HG02981 (cell line): Measurements from ENCODE around the gene GCAT.

Experiments used
- ATAC-seq: cut with Tn5 transposase; IDR thresholded peaks from one replicate; pipeline ENCODE4 v1.9.1; 2021; ENCODE audit warnings: mild to moderate bottlenecking, moderate library complexity; ENCODE audit not compliant: unreplicated experiment

The GCAT gene

GRCh38 chr22:37806409-37807333, 1.1 kb upstream of the GCAT start:
- no peak for ATAC-seq

- ATAC-seq: no peak
Measured at GRCh38 chr22:37808294-37808657, 542 bp downstream of the GCAT start.

DNA sequence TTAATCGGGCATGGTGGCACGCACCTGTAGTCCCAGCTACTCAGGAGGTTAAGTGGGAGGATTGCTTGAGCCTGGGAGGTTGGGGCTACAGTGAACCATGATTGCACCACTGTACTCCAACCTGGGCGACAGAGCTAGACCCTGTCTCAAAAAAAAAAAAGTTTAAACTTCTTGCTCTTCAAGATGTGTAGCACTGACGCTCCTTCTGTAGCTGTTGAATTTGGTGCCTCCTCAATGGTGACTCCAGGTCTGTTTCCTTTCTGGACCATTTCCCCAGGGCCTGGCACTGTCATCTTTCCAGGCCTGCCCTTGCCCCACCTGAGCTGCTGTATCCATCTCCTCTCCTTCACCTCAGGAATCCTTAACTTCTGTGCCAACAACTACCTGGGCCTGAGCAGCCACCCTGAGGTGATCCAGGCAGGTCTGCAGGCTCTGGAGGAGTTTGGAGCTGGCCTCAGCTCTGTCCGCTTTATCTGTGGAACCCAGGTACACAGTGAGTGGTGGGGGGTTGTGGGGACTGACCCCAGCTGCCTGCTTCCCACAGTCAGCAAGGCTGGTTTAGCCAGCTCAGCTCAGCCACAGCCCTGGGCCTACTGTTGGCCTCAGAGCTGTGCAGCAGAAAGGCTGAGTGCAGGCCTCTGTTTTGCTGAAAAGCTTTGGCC, 2.1 kb downstream of the GCAT start:
- no peak for ATAC-seq

- ATAC-seq: no peak
Measured at GRCh38 chr22:37811867-37812266, 4.1 kb downstream of the GCAT start.

DNA sequence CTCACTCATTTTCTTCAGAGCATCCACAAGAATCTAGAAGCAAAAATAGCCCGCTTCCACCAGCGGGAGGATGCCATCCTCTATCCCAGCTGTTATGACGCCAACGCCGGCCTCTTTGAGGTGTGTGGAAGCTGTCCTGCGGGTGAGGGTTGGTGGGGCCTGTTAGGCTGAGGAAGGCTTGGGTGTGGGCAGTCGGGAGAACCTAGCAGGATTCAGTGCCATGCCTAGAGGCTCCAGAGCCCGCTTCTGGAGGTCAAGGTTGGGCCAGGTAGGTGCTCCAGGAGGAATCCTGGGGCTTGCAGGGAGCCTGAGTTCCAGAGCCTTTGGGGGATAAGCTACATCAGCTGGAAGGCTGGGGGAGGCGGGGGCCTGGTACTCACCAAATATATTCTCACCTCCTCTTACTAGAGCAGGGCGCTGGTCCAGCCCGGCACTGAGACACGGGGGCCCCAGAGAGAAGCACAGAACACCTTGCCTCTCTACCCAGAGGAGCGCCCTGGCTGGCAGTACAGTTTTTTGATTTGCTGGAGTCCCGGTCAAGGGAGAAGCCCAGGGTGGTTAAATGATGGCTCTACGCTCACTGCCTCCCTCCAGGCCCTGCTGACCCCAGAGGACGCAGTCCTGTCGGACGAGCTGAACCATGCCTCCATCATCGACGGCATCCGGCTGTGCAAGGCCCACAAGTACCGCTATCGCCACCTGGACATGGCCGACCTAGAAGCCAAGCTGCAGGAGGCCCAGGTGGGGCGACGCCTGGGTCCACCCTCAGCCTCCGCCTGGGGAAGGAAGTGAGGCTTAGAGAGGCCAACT, 5.3 kb downstream of the GCAT start:
- ATAC-seq: no peak

- no peak for ATAC-seq
Measured at GRCh38 chr22:37815593-37815992, 7.9 kb downstream of the GCAT start.

DNA sequence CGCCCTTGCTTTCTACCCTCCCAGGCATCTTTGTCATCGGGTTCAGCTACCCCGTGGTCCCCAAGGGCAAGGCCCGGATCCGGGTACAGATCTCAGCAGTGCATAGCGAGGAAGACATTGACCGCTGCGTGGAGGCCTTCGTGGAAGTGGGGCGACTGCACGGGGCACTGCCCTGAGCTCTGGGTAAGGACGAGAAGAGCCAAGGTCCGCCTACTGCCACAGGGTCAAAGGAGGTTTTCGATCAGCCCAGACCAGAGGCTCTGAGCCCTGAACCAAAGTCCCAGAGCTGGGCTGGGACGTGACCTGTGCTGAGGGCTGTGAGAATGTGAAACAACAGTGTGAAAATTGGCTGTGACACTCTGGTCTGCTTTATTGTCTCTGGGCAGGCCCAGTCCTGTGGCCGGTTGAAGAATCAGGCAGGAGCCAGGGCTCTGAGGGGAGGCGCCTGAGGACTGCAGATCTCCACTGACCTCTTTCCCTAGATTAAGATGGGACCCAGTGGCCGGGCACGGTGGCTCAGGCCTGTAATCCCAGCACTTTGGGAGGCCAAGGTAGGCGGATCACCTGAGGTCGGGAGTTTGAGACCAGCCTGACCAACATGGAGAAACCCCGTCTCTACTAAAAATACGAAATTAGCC, 8.9 kb downstream of the GCAT start:
- no peak for ATAC-seq

- peak; percentile 53 for ATAC-seq
Measured at GRCh38 chr22:37817705-37818408, 10.1 kb downstream of the GCAT start.

- no peak for ATAC-seq
Measured at GRCh38 chr22:37818409-37819104, 10.8 kb downstream of the GCAT start.

DNA sequence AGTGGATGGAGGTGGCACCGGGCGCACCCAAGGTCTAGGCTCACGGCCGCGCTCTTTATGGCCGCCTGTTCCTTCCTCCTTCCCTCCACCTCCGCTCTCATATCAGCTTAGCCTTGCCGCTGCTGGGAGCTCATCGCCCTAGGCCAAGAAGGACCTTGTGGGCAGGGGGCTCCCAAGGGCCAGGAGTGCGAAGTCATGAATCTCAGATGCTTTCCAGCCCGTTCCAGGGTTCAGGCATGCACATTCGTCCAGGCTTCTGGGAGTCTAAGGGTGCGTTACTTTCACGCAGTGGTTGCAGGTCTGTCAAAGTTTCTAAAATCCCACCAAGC, 11.3 kb downstream of the GCAT start:
- no peak for ATAC-seq

- ATAC-seq: no peak
Measured at GRCh38 chr22:37820350-37820749, 12.6 kb downstream of the GCAT start.

GRCh38 chr22:37822079-37822833, 14.5 kb downstream of the GCAT start:
- no peak for ATAC-seq

GRCh38 chr22:37823134-37823985, 15.6 kb downstream of the GCAT start, which contains the start of gene GALR3:
TSS of gene GALR3 (plus strand) at chr22:37823382. CDS start at chr22:37823407, 25 bp downstream.
- ATAC-seq: no peak

GRCh38 chr22:37824674-37825641, 17.2 kb downstream of the GCAT start:
- ATAC-seq: no peak

DNA sequence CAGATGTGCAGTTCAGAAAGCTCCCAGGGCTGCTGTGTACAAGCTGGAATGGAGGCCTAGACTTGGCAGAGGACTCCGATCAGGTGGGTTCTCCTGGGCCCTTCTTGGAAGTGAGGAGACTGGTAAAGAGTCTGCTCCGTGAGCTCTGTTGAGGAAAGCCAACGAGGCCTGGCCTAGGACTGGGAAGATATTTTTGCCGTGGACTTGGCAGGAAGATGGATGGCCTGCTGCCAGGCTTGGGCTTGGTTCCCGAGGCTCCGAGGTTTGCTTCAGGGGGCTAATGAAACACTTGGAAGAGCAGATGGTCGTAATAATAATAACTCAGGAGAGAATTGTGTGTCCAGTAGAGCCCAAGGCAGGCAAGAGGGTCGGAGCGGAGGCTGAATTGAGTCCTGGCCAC, 19.3 kb downstream of the GCAT start:
- no peak for ATAC-seq

DNA sequence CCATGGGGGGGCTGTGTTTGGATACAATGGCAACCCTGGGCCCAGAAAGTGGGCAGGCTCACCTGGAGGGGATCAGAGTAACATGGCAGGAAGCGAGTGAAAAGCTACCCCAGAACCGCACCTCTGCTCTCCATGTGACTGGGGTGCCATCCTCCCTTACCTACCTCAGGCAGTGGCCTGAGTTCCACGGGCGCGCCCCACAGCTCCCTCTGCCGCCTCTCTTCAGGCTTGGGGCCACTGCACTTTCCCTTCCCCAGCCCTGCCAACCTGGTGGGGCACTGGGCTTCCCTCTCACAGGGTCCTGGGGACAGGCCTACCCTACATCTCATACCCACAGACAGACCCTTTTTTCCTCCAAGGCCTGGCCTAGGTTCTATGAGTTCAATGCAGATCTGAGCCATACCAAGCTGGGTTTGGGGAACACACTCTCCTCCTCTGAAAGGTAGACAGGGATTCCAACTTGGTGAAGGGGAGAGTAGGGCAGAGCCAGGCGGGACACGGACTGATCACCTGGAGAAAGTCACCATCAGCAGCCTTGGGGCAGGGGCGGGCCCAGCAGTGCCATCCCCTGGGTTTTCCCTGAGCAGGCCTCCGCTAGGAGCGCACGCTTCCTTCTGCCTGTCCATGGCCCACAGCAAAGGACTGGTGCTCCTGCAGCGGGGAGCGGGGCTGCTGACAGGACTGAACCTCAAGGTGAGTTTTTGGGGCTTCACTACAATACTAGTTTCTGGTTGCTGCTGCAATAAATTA, 22.5 kb downstream of the GCAT start:
- no peak for ATAC-seq
